Brain pericyte (primary cell): ENCODE data around the gene CCDC63.
"Not testable (repeated sequence)": the region's sequence is repeated elsewhere in the genome, so short reads cannot be mapped to it uniquely, and the experiment has no call there.

ENCODE experiments used
- DNase-seq: peaks from one replicate; pipeline ENCODE4 v3.0.0-alpha.2; 2012; ENCODE audit warnings: low read depth, low spot score

CCDC63 gene

DNA sequence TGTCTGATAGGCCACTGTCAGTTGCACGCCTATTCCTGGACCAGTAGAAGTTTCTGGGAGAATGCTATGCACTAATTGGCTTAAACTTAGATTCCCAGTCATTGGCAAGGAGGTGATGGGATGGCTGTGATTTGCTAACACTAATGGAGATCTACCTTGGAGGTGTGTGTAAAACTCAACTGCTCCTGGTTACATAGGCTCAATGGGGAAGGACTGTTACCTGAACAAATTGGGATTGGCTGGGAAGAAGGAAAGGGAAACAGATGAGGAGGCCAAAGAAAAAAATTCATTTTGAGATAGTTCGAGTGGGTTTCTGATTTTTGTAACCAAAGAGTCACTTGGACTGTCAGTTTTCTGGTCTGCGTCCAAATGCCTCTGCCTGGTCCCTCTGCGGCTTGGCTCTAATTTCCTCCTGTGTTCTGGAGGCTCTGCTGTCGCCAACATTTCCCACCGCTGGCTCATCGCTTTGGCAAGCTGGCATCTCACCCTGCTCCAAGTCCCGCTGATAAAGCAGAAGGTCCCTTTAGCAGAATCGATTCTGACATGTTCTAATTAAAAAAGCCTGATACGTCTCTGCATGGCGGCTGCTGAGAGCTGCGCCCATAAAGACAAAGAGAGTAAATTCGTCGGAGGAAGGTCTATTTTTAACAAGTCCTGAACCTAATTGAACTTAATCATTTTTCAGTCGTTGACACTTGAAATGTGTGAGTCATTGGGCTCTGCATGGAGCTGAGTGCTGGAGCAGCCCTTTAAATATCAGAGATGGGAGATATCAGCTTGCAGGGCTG is 2.0 kb upstream of the CCDC63 start:
- DNase-seq: no peak

DNA sequence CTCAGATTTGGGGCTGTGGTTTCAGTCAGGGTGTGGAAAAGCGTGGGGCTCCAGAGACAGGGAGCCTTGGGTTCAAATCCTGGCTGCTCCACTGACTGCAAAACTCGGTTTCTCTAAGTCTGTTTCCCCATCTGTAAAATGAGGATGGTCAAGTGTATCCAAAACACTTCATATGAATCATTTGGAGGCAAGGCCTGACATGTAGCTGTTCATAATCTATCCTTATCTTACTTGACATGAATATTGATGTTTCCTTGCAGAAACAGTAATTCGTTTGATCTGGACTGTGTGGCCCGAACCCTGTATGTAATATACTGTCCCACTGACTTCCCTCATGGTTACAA is 1.5 kb upstream of the CCDC63 start:
- no peak for DNase-seq

DNA sequence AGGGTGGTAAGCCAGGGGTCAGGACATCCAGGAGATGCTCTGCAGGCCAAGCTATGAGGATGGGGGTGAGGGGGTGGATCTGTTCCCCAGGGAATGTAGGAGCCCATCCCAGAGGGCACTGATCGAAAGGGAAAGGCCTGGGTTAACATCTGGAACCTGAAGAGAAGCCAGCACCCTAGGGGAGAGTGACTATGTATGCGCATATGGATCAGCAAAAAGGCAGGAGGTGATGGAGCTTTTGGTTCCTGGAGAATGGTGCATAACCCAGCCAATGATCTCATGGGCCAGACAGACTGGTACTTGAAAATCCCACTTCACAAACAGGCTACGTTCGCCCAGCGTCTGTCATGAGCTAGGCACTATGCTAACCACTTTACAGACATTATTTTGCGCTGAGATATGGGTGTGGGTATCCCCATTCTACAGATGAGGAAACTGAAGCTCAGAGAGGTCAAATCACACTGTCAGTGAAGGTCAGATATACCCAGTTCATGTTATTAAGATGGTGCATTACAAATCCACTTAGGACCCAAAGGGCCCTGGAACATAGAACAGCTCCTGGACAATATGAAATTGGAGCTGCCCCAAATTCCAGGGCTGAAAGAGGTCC is 1.6 kb downstream of the CCDC63 start:
- no peak for DNase-seq

DNA sequence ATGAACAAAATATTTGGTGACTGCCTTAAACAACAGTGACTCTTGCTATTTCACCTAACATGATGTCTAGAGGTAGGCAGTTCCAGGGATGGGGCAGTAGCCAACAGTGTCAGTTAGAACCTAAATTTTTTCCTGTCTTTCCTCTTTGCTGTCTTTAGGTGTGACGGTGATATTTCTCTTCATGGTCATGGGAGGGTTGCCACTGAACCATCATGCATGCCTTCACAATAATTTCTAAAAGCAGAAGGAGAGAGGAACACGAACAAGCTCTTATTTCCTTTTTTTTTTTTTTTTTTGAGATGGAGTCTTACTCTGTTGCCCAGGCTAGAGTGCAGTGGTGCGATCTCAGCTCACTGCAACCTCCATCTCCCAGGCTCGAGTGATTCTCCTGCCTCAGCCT is 2.4 kb downstream of the CCDC63 start:
- no peak for DNase-seq

DNA sequence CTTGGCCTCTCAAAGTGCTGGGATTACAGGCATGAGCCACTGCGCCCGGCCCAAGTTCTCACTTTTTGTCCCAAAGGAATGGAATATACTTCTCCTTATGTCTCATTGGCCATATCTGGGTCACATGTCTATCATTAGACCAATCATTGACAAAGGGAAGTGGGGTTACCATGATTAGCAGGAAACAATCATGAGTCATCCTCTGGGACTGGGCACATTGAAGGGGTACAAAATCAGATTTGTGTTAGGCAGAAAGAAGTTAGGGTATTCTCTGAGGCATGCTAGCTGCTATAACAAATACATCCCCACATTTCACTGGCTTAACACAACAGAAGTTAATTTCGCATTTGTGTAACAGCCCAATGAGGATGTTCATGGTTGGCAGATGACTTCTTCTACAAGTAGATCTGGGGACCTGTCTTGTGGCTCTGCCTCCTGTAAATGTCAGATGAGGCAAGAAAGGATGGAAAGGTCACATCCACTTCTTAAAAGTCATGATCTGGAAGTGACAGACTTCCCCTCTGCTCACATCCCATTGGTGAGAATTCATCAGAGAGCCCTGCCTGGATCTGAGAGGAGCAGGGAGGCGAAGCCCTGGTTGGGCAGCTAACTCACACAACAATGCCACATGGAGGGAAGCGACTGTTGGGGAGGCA is 3.1 kb downstream of the CCDC63 start:
- DNase-seq: no peak

GRCh38 chr12:110850762-110851161 is 4.0 kb downstream of the CCDC63 start:
- DNase-seq: no peak

DNA sequence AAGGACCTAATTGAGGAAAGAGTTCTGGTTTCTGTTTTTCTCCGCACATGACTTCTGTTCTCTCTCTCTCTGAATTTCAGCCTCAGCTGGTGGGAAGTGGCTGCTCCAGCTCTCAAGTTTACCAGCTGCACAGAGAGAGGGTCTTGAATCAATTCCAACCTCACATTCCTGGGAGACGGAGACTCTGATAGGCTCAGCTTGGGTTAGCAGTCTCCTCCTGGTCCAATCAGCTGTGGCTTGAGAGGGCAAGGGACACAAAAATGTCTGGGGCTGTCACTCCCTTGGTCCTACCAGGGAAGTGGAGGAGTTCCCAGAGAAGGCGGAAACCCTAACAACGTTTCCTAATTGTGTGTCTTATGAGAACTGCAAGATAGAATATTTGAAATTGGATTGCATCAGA is 7.0 kb downstream of the CCDC63 start:
- no peak for DNase-seq

- DNase-seq: no peak
These were observed 9.8 kb downstream of the CCDC63 start for GRCh38 chr12:110856542-110856941.

DNA sequence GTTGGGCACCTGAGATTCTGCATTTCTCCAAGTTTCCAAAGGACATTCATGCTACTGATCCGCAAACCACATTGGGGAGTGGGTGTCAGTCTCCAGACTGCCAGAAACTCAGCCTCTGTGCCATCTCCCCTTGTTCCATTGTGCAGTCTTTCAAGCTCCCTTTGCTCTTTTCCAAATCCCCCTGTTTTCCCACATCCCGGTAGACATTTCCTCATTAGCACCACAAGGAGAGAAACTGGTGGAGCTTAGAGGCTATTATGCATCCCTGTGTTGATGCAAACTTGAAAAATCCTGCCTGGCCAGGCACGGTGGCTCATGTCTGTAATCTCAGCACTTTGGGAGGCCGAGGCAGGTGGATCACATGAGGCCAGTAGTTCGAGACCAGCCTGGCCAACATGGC is 10.7 kb downstream of the CCDC63 start:
- no peak for DNase-seq

GRCh38 chr12:110857954-110858353 is 11.2 kb downstream of the CCDC63 start:
- DNase-seq: not testable (repeated sequence)

DNA sequence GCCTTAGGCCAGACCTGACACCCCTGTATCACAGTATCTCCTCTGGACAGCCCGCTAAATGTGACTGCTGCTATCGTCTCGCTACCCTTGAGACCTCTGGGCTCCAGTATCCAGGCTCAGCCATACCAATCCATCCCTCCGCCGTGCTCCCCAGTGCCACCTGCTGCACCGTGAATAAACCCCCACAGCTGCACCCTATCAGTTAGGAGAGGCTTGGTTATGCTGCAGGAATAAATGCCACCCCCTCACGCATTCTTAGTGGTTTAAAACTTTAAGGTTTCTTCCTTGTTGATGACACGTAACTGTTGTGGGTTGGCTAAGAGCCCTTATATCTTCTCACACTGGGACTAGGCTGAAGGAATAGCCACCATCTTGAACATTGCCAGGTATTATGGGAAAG is 12.1 kb downstream of the CCDC63 start:
- no peak for DNase-seq

GRCh38 chr12:110860833-110861296 is 14.1 kb downstream of the CCDC63 start:
- no peak for DNase-seq

DNA sequence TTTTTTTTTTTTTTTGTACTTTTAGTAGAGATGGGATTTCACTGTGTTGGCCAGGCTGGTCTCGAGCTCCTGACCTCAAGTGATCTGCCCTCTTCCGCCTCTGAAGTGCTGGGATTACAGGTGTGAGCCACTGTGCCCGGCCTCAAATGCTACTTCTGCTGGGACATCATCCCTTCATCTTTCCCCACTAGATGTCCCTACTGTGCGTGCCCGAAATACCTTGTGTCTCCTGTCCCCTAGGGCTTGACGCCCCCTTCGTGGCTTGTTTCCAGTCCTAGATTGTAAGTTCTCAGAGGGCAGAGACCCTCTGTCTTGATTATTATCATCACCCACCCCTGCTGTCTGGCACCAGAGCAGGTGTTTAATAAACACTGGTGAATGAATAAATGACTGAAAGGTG is 14.9 kb downstream of the CCDC63 start:
- DNase-seq: no peak

- no peak for DNase-seq
These were observed 15.5 kb downstream of the CCDC63 start for GRCh38 chr12:110862329-110862728.

DNA sequence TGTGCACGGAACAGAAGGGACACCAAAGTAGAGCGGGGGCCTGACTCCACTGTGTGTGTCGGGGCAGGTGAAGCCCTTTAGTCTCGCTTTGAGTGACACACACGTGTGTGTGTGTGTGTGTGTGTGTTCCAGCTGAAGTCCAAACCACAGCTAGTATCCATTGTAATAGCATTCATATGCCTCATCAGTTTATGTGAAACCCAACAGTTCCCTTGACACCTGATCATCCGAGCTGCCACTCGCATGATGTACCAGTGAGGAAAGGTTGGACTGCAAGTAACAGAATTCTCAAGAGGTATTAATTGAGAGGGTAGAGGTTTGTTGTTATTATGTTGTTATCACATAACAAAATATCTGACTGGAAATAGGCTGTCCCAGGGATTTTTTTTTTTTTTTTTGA is 16.4 kb downstream of the CCDC63 start:
- no peak for DNase-seq

GRCh38 chr12:110865521-110865920 is 18.7 kb downstream of the CCDC63 start:
- DNase-seq: no peak

DNA sequence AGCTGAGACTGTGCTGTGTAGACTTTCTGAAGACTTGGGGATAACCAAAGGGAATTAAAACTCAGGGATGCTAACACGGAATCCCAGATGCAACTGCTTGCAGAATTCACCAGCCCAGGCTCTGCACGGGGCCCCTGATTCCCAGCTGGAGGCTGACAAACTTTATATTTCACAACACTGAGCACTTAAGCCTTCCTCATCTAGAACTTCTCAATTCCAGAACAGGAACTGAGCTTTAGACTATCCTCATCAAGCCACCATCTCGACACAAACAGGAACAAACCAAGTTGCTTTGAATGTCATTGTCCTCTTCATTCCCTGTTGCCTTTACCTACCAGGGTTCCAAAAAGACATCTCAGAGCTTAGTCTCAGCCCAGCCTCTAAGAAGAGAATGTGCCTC is 22.2 kb downstream of the CCDC63 start:
- no peak for DNase-seq

GRCh38 chr12:110869803-110870202 is 23.0 kb downstream of the CCDC63 start:
- DNase-seq: no peak

- no peak for DNase-seq
These were observed 25.3 kb downstream of the CCDC63 start for GRCh38 chr12:110872100-110872499.

DNA sequence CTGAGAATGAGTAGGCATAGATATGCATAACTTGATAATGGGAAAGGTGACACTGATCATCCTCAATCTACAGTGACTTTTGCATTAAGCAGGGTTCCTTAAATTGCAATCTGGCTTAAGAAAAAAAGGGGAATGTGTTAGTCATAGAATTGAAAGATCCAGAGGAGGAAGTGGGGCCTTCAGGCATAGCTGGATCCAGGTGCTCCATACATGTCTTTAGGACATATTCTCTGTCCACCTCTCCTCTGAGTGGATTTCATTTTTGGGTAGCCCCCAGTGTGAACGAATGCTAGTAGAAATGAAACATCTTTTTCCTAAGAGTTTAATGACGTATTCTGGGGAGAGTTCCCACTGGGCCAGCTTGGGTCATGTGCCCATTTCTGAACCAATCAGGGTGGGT is 27.6 kb downstream of the CCDC63 start:
- no peak for DNase-seq

- DNase-seq: no peak
These were observed 28.0 kb downstream of the CCDC63 start for GRCh38 chr12:110874781-110875180.

DNA sequence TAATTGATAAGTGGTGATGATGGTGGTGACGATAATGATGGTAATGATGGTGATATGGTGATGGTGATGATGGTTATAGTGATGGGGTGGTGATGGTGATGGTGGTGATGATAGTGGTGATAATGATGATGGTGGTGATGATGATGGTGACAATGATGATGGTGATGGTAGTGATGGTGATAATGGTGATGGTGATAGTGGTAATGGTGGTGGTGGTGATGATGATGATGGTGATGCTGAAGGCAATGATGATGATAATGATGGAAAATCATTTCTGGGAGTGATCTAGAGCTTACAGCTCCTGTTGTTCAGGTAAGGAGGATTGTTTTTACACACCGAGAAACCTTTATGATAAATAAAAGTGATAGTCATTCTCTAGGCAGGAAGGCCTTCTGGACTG is 33.9 kb downstream of the CCDC63 start:
- no peak for DNase-seq

DNA sequence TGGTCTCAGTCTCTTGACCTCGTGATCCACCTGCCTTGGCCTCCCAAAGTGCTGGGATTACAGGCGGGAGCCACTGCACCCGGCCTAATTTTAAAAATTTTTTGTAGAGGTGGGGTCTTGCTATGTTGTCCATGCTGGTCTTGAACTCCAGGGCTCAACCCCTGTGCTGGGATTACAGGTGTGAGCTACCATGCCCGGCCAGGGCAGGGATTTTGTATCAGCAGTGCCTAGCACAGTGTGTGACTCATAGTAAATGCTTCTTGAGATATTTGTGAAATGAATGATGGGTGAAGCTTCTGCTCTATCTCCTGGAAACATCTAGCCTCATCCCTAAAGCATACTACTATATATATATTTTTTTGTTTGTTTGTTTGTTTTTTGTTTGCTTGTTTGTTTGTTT is 36.5 kb downstream of the CCDC63 start:
- DNase-seq: no peak
